GM19463 (cell line): ENCODE measurements around the gene ZBED3.

Experiments used
- ATAC-seq: cut with Tn5 transposase; IDR thresholded peaks from one replicate; pipeline ENCODE4 v1.9.1; 2021; ENCODE audit warnings: mild to moderate bottlenecking, moderate library complexity; ENCODE audit not compliant: unreplicated experiment

ZBED3 gene

DNA sequence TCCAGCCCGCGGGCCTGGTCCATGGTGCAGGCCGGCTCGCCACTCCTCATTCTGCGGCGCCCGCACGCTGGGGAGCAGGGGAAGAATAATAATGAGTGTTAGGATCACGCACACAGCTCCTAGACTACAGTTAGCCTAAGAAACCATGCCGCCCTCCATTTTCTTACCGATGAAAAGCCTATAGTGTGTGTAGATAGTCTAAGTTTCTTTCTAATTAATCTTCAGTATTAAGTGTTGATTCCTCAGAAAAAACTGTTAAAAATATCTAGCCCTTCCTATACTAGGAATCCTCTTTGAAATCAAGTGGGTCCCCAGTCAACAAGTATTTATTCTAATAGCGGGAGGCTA lies 9.3 kb downstream of the ZBED3 start:
- peak; percentile 5 for ATAC-seq

DNA sequence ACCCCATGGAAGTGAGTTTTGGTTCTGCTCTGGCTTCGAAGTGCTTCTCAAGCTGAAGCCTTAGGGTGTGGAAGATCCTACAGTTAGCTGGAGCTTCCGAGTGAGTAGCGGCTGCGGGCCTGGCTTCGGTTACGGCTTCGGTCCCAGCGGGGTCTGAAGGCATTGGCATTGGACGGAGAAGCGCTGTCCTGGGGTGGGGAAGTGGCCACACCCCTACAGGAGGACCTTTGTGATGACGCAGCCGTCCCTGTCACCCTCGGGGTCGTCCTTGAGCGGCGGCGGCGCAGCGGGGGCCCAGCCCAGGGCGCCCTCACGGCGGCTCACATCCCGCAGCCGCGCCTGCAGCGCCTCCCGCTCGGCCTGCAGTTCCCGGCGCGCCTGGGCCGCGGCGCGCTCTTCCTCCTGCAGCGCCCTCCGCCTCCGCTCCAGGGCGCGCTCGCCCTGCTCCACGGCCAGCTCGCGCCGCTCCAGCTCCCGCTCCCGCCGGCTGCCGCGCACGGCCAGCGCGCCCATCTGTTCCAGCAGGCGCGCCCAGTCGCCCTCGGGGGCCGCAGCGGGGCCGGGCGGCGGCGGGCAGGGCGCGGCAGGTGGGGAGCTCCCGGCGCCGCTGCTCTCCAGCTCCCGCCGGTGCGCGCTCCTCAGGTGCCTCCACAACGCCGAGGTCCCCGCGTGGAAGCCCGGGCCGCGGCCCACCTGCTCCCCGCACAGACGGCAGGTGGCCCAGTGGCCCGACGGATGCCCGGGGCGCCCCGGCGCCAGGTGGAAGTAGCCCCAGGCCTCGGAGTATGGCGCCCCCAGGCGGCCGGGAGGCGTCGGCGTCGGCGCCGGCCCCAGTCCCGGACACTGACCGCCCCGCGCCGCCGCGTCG lies 9.9 kb downstream of the ZBED3 start:
- ATAC-seq = peak; percentile 89

DNA sequence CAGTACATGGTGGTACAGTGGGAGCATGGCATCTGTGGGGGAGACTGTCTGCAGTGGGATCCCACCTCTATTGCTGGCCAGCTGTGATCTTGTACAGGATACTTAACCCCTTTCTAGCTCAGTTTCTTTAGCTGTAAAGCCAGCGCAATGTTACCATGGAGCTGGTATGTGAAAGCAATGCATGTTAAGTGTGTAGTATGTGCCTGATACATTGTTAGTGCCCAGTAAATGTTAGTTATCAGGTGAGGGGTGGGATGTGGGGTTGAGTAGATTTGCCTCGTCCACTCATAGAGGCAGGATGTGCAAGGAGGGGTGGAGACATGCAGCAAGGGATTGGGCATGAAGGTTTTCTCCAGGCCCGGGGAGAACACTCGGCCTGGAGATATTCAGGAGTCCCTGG lies 12.3 kb downstream of the ZBED3 start:
- ATAC-seq = no peak

DNA sequence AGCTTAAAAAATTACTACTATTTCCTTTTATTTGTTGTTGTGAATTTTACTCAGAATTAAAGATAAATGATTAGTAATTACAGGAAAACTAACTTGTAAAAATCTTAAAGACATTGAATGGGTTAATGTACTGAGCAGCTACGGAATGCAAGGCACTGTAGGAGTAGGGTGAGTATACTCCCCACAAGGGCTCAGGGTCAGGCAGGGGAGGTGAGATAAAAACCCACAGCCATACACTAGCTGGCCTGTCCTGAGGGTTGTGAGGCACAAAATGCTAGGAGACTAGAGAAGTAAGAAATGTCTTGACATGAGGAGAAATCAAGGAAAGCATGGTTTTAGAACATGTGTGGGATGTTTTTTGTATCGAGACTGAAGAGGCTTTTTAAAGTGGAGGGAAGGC lies 13.4 kb downstream of the ZBED3 start:
- ATAC-seq = no peak

DNA sequence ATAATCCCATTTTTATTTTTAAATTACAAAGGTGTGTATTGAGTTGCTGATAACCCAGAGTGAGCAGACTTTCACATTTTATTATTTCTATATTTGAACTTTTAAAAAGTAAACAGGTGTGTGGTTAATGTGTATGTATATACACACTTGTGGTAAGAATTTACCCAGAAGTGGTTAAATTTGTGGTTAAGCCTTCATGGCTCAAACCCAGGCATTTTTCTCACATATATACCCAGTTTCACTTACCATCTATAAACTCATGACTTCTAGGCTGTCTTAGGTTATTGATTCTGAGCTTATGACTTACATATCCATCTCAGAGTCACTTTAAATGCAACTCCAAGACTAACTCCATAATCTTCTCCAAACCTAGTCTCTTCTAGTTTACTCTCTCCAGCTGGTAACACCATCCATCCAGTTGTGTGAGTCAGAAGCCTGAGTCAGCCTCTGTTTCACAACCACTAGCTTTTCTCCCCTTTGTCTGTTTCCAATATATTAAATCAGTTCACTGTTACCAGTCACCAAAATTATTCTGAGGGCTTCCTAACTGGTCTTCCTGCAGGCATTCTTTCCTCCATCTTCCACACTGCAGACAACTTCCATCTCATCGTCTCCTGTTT lies 20.2 kb downstream of the ZBED3 start:
- ATAC-seq = peak; percentile 72

DNA sequence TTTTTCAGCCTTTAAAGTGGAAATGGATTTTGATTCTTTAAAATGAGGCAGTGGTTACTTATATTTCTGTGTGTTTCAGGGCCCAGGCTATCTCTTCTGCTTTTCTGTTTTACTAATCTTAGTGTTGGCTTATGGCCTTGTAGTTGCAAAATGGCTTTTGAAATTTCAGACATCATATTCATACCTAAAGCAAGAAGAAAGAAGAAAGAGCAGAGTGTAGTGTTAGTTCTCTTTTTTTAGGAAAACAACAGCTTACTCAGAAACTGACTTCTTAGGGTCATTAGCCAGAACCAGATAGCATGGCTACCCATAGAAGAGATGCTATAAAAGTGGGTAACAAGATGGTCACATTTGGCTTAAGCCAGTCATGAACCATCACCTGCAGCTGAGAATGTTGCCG lies 20.9 kb downstream of the ZBED3 start:
- ATAC-seq = peak; percentile 29

DNA sequence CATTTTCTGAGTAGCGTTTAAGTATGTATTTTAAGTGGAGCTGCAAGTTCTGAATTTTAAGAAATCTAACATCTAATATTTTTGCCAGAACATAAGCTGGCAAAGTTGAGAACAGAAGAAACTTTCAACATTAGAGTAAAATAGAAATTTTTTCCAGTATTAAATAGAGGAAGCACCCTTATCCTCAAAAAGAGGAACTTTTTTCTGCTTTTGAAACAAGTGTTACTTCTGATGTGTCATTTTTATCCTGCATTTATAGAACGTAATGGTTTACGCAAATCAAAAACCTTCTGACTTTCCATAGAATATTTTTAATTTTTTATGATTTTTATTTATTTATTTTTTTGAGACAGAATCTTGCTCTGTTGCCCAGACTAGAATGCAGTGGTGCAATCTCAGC lies 21.8 kb downstream of the ZBED3 start:
- ATAC-seq = no peak

DNA sequence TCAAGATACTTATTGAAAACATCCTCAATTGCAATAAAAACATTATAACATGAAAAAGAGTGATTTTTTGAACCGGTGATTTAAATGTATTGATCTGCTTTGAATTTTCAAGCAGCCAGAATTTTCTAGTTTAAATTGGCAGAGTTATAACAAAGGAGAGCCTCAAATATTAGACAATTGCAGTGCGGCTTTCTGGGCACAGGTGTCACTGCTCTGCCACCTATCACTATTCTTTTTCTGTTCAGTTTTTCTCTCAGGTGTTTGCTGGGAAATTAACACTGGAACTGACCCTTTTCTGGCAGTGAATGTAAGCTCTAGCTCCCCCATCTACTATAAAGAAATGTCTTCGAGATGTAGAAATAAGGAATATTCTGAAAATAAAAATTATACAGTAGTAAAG lies 23.0 kb downstream of the ZBED3 start:
- ATAC-seq = no peak

DNA sequence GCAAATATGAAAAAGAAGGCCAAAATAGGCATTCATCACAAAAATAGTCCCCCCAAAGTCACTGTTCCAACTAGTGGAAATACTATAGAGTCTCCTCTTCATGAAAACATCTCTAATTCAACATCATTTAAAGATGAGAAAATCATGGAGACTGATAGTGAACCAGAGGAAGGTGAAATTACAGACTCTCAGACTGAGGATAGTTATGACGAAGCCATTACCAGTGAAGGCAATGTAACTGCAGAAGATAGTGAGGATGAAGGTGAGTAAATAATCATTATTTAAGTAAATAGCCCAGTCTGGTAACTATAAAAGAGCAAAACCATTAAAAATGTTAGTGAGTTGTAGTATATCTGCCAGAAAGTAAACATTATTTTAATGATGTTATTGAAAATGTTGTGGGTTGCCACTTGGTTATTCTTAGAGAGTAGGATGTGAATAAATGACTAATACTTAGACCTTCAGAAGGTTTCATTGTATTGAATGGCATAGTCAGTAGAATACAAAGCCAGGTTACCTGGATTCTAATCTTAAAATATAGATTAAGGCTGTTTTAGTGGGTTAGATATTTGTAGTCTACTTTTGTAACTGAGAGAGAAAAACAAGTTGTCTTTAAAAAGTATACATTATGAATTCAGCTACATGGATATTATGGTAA lies 40.5 kb downstream of the ZBED3 start:
- ATAC-seq = no peak

DNA sequence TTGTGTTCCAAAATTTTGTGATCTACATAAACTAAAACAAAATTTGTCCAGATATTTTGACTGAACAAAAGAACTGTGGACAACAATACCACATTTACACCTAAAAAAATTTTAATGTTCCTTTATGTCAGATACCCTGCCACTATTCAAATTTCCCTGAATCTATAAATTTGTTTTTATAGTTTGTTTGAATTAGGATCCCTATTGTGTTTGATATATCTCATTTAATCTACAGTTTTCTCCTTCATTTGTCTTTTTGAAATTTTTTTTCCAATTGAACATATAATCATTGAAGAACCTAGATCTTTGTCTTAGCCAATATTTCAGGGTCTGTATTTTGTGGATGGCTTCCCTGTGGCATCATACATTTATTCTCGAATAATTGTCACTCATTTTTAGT lies 51.1 kb downstream of the ZBED3 start:
- no peak for ATAC-seq

DNA sequence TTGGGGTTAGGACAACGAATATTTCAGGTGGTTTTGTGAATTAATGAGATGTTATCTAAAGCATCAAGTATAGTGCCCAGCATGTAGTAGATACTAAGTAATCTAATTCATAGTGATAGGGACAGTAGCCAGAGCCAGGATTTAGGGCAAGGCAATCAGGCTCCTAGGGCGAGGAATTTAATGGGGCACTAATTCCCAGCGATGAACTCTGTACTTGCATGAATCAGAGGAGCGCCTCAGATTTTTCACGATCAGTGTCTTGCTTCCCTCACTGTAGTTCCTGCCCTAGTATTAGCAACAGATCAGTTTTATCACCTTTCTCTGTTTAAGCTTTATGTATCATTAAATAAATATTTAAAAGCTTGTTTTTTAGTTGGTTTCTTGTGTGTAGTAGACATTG lies 53.7 kb downstream of the ZBED3 start:
- ATAC-seq = no peak

DNA sequence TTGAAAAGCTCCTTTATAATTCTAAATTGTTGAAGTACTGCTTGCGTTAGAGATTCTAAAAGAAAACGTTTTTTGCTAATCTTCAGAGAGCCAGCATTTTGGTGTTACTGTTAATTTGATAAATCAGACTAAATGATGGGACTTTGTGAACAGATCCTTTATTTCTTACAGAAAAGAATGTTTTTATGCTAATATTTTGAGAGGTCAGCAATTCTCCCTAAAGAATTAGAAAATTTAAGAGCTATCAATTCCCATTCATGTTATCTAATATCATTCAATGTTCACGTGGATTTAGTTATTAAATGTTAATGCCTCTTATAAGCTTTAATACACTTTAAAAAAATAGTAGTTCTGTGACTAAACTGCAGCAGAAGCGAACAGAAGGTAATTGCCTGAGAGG lies 54.5 kb downstream of the ZBED3 start:
- ATAC-seq = no peak

DNA sequence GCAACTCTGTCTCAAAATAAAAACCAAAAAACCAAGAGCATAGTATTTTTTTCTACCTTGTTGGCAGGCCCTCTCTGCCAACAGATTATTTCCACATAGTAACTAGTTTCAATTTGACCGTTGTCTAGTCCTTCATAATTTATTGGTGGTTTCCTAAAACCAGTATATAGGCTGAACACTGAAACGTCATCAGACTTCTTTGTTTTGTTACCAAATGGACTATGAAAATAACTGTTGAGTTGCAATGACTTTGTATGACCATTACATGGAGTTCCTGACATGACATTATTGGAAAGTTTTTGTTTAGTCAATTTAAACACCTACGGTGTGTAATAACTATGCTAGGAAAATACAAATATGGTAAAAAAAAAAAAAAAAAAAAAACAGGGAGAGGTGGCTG lies 55.2 kb downstream of the ZBED3 start:
- no peak for ATAC-seq

DNA sequence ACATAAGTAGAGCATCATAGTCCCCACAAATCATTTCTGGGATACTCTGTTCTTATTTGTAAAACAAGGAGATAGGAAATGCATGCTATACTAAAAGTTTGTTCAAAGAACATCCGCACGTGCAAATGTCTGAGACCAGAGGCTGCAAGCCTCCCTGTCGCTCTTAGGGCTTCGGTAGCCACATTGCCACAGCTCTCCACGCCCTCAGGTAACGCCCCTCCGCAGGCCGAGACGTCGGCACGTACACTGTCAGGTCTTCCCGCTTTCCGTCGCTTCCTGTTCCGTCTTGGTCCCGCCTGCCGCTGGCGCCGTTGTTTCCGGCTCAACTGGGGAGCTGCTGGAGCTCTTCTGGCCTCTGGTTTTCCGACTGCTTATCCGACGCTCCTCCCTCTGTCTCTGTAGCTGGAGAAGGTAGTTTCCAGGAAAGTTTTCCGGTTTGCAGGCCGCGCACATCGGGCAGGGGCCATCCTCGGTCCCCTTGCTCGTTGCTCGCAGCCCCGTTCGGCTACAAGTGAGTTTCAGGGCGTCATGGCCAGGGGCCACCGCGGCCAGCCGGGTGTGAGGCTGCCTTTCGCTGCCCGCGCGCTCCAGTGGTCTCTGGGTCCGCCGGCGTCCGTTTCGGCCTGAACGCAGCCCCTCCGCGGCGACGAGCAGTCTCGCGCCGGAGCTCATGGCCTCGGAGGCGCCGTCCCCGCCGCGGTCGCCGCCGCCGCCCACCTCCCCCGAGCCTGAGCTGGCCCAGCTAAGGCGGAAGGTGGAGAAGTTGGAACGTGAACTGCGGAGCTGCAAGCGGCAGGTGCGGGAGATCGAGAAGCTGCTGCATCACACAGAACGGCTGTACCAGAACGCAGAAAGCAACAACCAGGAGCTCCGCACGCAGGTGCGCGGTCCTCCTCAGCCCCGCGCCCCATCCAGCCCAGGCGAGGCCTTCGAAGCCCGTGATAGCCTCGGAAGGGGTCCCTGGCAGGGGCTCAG lies 56.7 kb downstream of the ZBED3 start, which contains the start of gene AGGF1:
Gene AGGF1, plus strand, starts transcription at position 308 of the 975 bp plus-strand sequence. Its CDS starts 363 bp downstream, at position 671.
- peak; percentile 100 for ATAC-seq

DNA sequence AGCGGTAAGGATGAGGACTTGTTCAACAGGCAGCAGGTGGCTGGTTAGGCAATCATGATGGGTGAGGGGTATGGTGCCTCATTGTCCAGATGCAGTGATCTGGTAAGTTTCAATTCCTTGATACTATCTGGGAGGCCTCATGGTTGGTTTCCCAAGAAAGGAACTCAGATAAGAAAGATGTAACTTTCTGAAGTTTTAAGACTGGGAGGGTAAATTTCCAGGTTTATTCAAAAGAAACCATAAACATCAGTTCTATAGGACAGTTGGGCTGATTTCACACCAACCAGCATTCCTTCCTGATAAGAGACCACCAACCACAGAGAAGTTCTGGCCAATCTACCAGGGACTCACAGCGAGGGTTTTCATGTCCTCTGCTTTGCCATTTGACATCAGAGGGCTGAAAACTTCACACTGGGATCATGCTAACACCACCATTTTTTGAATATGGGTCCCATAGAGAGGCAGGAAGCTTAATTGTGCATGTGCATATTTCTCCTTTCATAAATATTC lies 57.7 kb downstream of the ZBED3 start:
- ATAC-seq = no peak

DNA sequence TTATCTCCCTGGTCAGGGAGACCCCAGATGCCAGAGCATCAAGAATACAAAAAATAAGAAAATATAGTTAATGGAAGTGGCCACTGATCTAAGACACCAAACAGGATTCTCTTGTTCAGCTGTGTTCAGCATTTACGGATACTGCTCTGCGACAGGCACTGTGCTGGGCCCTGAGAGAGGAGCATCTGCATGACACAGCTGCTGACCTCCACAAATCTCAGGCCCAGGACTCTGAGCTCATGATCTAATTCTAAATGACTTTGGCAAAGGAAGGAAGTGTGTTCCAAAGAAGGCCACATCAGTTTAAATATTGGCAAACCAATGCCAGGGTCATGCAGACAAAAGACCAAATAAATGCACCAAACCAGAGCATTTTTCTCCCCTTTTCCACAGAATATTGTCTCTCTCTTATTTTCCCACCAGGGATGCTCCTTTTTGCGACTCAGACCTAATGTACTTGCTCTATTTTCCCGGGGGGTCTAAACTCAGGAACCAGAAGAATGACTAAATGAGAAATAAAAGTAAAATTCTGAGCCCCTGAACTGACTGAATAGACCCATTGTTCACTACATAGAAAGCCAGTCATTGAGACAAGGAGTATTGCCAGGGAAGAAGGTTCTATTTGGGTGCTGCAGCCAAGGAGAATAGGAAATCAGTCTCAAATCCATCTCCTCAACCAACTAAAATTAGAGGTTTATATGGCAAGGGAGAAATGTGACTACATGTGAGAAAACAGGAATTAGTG lies 58.3 kb downstream of the ZBED3 start:
- no peak for ATAC-seq

DNA sequence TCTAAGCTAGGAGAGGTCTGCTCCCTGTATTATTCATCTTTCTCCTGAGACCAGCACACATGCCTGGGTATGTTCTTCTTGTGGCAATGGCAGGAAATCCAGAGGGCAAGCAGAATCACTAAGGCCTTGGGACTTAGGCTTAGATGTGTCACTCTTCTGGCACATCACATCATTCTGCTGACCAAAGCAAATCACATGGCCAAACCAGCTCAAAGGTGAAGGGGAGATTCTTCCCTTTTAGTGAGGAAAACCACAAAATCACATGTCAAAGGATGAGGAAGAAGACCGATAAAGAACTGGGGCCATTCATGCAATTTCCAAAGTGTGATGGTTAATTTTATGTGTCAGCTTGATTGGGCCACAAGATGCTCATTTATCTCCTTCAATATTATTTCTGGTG lies 62.6 kb downstream of the ZBED3 start:
- ATAC-seq = no peak

DNA sequence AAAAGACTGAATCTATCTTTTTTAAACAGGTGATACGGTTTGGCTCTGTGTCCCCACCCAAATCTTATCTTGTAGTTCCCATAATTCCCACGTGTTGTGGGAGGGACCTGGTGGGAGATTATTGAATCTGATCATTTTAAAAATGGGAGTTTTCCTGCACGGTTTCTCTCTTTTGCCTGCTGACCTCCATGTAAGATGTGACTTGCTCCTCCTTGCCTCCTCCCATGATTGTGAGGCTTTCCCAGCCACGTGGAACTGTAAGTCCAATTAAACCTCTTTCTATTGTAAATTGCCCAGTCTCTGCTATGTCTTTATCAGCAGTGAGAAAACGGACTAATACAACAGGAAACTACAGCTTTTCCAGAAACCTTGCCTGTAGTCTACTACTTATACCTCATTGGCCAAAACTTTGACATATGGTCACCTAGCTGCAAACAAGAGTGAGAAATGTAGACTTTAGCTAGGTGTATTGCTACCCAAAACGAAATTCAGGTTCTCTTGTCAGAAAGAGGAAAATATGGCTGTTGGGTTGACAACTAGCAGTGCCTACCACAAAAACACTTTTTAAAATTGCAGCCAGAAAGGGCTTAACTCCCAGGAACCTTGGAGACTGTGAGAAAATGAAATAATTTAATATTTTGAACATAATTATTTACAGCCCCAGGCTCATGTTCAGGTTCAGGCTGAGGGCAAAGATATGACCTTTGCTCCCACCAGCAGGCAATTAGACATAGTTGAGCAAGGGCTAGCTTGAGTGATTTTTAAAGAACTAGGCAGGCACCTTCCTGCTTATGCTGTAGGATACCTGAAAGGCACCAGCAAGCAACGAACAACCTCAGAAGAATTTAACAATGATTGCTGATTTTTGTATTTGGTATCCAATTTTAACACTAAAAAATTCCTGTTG lies 64.3 kb downstream of the ZBED3 start:
- ATAC-seq = no peak
